ENCODE measurements around the gene FRYL.

DNA sequence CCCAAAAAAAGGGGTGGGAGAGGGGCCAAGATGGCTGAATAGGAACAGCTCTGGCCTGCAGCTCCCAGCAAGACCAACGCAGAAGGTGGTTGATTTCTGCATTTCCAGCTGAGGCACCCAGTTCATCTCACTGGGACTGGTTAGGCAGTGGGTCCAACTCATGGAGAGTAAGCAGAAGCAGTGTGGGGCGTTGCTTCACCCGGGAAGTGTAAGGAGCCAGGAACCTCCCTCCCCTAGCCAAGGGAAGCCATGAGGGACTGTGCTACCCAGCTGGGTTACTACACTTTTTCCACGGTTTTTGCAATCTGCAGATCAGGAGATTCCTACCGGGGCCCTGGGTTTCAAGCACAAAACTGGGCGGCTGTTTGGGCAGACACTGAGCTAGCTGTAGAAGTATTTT, 36.9 kb upstream of the FRYL start:
- TF ChIP-seq, protein P1, sequence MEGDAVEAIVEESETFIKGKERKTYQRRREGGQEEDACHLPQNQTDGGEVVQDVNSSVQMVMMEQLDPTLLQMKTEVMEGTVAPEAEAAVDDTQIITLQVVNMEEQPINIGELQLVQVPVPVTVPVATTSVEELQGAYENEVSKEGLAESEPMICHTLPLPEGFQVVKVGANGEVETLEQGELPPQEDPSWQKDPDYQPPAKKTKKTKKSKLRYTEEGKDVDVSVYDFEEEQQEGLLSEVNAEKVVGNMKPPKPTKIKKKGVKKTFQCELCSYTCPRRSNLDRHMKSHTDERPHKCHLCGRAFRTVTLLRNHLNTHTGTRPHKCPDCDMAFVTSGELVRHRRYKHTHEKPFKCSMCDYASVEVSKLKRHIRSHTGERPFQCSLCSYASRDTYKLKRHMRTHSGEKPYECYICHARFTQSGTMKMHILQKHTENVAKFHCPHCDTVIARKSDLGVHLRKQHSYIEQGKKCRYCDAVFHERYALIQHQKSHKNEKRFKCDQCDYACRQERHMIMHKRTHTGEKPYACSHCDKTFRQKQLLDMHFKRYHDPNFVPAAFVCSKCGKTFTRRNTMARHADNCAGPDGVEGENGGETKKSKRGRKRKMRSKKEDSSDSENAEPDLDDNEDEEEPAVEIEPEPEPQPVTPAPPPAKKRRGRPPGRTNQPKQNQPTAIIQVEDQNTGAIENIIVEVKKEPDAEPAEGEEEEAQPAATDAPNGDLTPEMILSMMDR (conservative IDR thresholded peaks at IDR 0.05; ENCODE audit: low read length), result no peak
- no peak for TF ChIP-seq EZH2phosphoT487 (IDR thresholded peaks at IDR 0.05; ENCODE audit: borderline replicate concordance)

Data from Loucy (cell line).